ENCODE measurements around the gene ECSIT.

The ECSIT gene

GRCh38 chr19:11550265-11550664 lies 21.3 kb upstream of the ECSIT start:
- no peak for DNase-seq (ENCODE audit: low read depth in 2 of 2)

DNA sequence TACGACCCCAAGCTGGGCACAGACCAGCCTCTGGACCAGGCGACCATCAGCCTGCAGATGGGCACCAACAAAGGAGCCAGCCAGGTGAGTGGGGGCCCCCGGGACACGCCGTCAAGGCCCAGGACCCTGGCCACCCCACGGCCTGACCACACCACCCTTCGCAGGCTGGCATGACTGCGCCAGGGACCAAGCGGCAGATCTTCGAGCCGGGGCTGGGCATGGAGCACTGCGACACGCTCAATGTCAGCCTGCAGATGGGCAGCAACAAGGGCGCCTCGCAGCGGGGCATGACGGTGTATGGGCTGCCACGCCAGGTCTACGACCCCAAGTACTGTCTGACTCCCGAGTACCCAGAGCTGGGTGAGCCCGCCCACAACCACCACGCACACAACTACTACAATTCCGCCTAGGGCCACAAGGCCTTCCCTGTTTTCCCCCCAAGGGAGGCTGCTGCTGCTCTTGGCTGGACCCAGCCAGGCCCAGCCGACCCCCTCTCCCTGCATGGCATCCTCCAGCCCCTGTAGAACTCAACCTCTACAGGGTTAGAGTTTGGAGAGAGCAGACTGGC lies 20.5 kb upstream of the ECSIT start:
- DNase-seq (ENCODE audit: low read depth in 2 of 2) = no peak

GRCh38 chr19:11547929-11548700 lies 19.2 kb upstream of the ECSIT start:
- no peak for DNase-seq (ENCODE audit: low read depth in 2 of 2)

DNA sequence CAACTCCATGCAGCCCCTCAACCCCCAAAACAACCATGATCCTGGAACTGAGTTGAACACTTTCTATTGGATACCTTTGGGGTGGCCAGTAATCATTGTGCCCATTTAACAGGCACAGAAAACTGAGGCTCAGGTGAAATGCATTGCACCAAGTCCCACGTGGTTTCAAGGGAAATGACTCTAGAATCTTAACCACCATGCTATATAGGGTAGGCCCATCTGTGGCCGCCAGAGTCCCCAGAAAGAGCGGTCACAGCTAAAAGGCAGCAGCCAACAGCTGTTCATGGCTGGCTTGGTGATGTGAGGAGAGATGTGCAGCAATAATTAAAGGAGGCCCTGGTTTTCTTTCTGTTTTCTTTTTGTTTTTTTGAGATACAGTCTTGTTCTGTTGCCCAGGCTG lies 12.3 kb upstream of the ECSIT start:
- no peak for DNase-seq (ENCODE audit: low read depth in 2 of 2)

- no peak for DNase-seq (ENCODE audit: low read depth in 2 of 2)
Measured at GRCh38 chr19:11540645-11541044, 11.7 kb upstream of the ECSIT start.

- DNase-seq (ENCODE audit: low read depth in 2 of 2) = no peak
Measured at GRCh38 chr19:11539495-11540365, 10.8 kb upstream of the ECSIT start.

- DNase-seq (ENCODE audit: low read depth in 2 of 2) = no peak
Measured at GRCh38 chr19:11538232-11539036, 9.5 kb upstream of the ECSIT start, which contains the start of gene CNN1. Gene CNN1 (plus strand): TSS chr19:11538851. CDS start chr19:11538928, 77 bp downstream.

DNA sequence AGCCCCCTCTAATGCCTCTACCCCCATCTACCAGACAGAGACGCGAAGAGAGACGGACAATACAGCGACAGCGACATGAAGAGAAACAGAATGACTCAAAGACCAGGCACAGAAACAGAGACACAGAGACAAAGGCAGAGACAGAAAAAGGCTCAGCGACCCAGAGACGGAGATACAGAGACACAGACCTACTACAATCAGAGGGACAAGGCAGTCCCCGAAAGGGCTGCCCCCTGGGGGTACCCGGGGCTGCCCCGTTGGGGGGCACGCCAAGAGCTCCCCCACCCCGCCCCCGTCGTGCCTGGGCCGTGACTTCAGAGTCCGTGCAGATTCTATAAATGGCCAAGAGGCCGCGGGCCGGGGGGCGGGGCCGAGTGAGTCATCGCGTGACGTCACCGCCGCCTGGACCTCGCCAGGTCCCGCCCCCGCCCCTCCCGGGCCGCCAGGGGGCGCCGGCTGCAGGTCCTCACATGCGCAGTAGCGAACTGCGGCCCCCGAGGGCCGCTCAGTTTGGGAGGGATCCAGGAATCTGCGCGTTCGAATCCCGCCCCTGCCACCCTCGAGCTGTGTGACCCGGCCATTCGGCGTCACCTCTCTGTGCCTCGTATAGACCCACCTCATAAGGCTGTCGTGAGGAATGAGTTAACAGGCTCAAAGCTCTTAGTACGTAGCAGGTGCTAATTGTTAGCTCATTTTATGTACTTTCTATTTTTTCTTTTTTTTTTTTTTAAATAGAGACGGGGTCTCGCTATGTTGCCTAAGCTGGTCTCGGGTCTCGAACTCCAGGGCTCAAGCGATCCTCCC lies 7.1 kb upstream of the ECSIT start:
- DNase-seq (ENCODE audit: low read depth in 2 of 2) = peak; percentile 82 to 83

GRCh38 chr19:11534948-11535347 lies 6.0 kb upstream of the ECSIT start:
- DNase-seq (ENCODE audit: low read depth in 2 of 2) = no peak

DNA sequence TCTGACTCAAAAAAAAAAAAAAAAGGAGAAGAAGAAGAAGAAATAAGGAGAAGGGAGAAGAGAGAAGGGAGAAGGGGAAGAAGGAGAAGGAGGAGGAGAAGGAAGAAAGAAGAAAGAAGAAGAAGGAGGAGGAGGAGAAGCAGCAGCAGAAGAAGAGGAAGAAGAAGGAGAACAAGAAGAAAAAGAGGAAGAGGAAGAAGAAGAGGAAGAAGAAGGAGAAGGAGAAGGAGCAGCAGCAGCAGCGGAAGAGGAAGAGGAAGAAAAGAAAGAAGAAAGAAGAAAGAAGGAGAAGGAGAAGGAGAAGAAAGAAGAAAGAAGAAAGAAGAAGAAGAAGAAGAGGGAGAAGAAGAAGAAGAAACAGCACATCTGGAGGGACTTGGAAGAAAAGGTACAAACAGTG lies 5.6 kb upstream of the ECSIT start:
- DNase-seq (ENCODE audit: low read depth in 2 of 2) = no peak

- peak; percentile 42 to 49 for DNase-seq (ENCODE audit: low read depth in 2 of 2)
Measured at GRCh38 chr19:11530432-11530831, 1.5 kb upstream of the ECSIT start.

DNA sequence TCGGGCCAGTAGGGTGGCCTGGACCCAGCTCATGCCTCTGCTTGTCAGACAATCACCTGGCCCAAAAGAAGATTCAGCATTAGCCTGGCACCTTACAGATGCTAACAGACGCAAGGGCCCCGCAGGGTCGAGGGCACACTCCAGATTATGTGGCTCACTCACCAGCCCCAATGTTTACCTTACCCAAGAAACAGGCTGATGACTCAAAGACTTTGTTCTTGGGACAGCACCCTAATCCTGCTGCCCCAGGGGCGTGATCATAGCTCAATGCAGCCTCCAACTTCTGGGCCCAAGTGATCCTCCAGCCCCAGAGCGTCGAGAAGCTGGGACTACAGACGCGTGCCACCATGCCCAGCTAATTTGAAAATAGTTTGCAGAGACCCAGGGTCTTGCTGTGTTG lies 9.8 kb downstream of the ECSIT start:
- DNase-seq (ENCODE audit: low read depth in 2 of 2) = no peak

GRCh38 chr19:11513946-11514345 lies 15.0 kb downstream of the ECSIT start:
- DNase-seq (ENCODE audit: low read depth in 2 of 2) = no peak

GRCh38 chr19:11510444-11510843 lies 18.5 kb downstream of the ECSIT start:
- DNase-seq (ENCODE audit: low read depth in 2 of 2) = no peak

DNA sequence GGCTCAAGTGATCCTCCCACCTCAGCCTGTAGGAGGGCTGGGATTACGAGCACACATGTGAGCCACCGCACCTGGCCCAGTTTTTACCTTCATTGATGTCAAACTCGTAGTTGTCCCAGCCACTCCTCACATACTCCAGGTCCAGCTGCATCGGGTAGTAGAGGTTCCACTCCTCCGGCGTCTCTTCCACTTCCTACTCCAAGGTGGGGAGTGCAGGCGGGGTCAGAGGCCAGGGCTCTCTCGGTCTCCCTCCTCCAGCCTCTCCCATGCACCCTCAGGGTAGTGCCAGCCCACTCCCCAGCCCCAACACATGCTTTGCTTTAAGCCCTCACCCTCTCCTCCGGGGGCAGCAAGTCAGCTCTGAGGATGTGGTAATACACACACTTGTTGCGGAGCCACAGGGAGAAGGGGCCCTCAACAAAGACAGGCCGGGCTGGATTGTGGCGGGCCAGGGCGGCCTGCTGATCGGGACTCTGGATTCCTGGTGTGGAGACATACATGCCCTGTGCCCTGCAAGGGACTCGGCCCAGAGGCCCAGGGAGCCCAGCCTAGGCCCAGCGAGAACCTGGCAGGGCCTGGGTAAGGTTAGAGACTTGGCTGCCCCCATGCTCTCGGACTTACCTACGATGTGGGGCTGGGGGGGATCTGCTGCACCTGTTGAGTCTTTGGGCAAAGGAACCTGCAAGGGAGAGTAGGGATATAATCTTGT lies 21.4 kb downstream of the ECSIT start:
- DNase-seq (ENCODE audit: low read depth in 2 of 2) = no peak

- DNase-seq (ENCODE audit: low read depth in 2 of 2) = no peak
Measured at GRCh38 chr19:11506967-11507366, 22.0 kb downstream of the ECSIT start.

GRCh38 chr19:11506101-11506555 lies 22.8 kb downstream of the ECSIT start:
- peak in 1 of 2 donors; percentile 19 for DNase-seq (ENCODE audit: low read depth in 2 of 2)

DNA sequence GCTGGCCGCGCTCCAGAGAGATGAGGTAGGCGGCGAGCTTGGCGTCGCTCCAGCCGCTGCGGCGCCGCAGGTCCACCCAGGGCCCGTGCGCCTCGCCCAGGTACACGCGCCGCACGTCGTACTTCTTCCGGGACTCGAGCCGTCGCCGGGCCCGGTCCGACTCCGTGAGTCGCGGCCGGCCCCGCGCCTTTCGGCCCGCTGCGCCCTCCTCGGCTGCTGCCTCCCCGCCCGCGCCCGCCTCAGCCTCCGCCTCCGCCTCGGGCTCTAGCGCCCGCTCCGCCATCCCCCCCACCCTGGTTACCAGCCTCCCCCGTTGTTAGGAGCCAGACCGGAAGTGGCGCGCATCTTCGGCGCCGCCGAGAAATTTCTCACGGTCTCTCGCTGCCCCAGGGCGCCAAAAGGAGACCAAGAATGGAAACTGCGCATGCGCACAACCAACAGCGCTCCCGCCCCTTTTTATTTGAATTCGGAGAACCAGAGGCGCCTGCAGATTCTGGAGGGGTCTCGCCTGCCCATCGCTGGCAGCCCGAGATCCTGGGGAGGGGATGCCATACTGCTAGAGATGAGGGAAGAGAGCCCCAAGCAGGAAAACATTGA lies 23.3 kb downstream of the ECSIT start, which contains the start of gene ZNF653:
Gene ZNF653, minus strand, starts transcription at position 336 of the 597 bp plus-strand sequence. Its CDS starts 53 bp downstream, at position 283.
- DNase-seq (ENCODE audit: low read depth in 2 of 2) = peak; percentile 90 to 92

GRCh38 chr19:11505032-11505503 lies 23.9 kb downstream of the ECSIT start:
- peak; percentile 96 for DNase-seq (ENCODE audit: low read depth in 2 of 2)

All from stimulated activated CD8-positive, alpha-beta memory T cell treated with anti-CD3 and anti-CD28 coated beads, Interleukin-15, amount 100 ng/mL, for 48 hours (primary cell).